HepG2 (cell line): ENCODE measurements around the gene RBPMS2. TPM values are rescaled to one million over a fixed set of nuclear protein-coding genes. Genes with fewer than 3 reads are reported as not detected.

ENCODE experiments used
- BATF2 ChIP-seq: sonication (generic); formaldehyde crosslinking; IDR thresholded peaks from 2 replicates; pipeline ENCODE4 v1.8.0; 2022; ENCODE audit warnings: mild to moderate bottlenecking, missing genetic modification reagents, moderate library complexity
- DPF2 ChIP-seq: sonication (generic); formaldehyde crosslinking; IDR thresholded peaks from 2 replicates; pipeline ENCODE4 v1.4.0; 2020; ENCODE audit warnings: mild to moderate bottlenecking, low read depth, missing genetic modification reagents, borderline replicate concordance
- FOSL2 ChIP-seq: sonication (generic); formaldehyde crosslinking; IDR thresholded peaks from 2 replicates; pipeline ENCODE4 v1.4.0; 2020; ENCODE audit warnings: missing genetic modification reagents
- HNRNPK ChIP-seq: fragments of 200-400 bp; formaldehyde crosslinking; IDR thresholded peaks from 2 replicates; pipeline ENCODE4 v1.6.1; 2018; ENCODE audit warnings: low read length, low read depth, moderate library complexity, mild to moderate bottlenecking; ENCODE audit not compliant: poor library complexity, severe bottlenecking
- MED13 ChIP-seq: sonication (generic); formaldehyde crosslinking; IDR thresholded peaks from 2 replicates; pipeline ENCODE4 v1.5.0; 2020; ENCODE audit warnings: missing genetic modification reagents
- SCMH1 ChIP-seq: sonication (generic); formaldehyde crosslinking; IDR thresholded peaks from 2 replicates; pipeline ENCODE4 v1.9.0; 2021; ENCODE audit warnings: missing genetic modification reagents, mild to moderate bottlenecking, borderline replicate concordance
- SMYD3 ChIP-seq: sonication (generic); formaldehyde crosslinking; IDR thresholded peaks from 2 replicates; pipeline ENCODE4 v1.8.1; 2023; ENCODE audit warnings: mild to moderate bottlenecking, missing genetic modification reagents
- ZFP36 ChIP-seq: fragments of 150-350 bp; IDR thresholded peaks from 2 replicates; pipeline ENCODE4 v1.6.1; 2018; ENCODE audit warnings: borderline replicate concordance, low read length, low read depth; ENCODE audit not compliant: partially characterized antibody
- ZNF280B ChIP-seq: sonication (generic); formaldehyde crosslinking; IDR thresholded peaks from 2 replicates; pipeline ENCODE4 v1.5.0; 2020; ENCODE audit warnings: missing genetic modification reagents, mild to moderate bottlenecking, borderline replicate concordance
- ZNF468 ChIP-seq: sonication (generic); formaldehyde crosslinking; IDR thresholded peaks from 2 replicates; pipeline ENCODE4 v1.8.0; 2022; ENCODE audit warnings: mild to moderate bottlenecking, moderate library complexity, missing genetic modification reagents
- ZNF747 ChIP-seq: sonication (generic); formaldehyde crosslinking; IDR thresholded peaks from 2 replicates; pipeline ENCODE4 v1.8.1; 2023; ENCODE audit warnings: missing genetic modification reagents, mild to moderate bottlenecking, borderline replicate concordance
- ZNF879 ChIP-seq: sonication (generic); formaldehyde crosslinking; IDR thresholded peaks from 2 replicates; pipeline ENCODE4 v1.8.1; 2023; ENCODE audit warnings: missing genetic modification reagents
- polyA plus RNA-seq, 8 experiments: library from polyadenylated mRNA; depleted of rRNA in 3 of 8; stranded (reverse) in 7 of 8; unstranded in 1 of 8; fragments of >200 nt; fragmentation: Illumina TruSeq in 4 of 8; extraction: Trizol in 4 of 8; gene quantifications; 2 replicates each; pipeline versions ENCODE4 v1.2.1 to v1.2.3, GENCODE V29; 2011 to 2016; ENCODE audit warnings: low read depth in 4 of 8, missing spikeins in 1 of 8, mixed read lengths in 1 of 8; ENCODE audit not compliant: insufficient read depth in 1 of 8
- total RNA-seq, 5 experiments: library from RNA; depleted of rRNA; stranded (reverse); fragments of >200 nt; fragmentation: Illumina TruSeq; extraction: Trizol; gene quantifications; 2 replicates each; pipeline ENCODE4 v1.2.3, GENCODE V29; 2016; ENCODE audit warnings: low read depth in 1 of 5
- TF ChIP-seq, protein P1 (sequence below): sonication (generic); formaldehyde crosslinking; IDR thresholded peaks from 2 replicates; pipeline ENCODE4 v1.5.0; 2020; ENCODE audit warnings: mild to moderate bottlenecking, missing genetic modification reagents
- TF ChIP-seq, protein P2 (sequence below): IDR thresholded peaks from 2 replicates; pipeline ENCODE4 v1.6.1; 2012; ENCODE audit warnings: low read depth, low read length, improper control_type of control experiment
- TF ChIP-seq, protein P3 (sequence below): sonication (generic); formaldehyde crosslinking; conservative IDR thresholded peaks from 2 replicates; pipeline ENCODE4 v1.8.0; 2022; ENCODE audit warnings: low read depth, missing genetic modification reagents
- TF ChIP-seq, protein P4 (sequence below): sonication (generic); formaldehyde crosslinking; IDR thresholded peaks from 2 replicates; pipeline ENCODE4 v1.8.1; 2023; ENCODE audit warnings: mild to moderate bottlenecking, inconsistent platforms, moderate library complexity, missing genetic modification reagents, borderline replicate concordance

Gene RBPMS2
- total and polyA plus RNA-seq, 2 of the 13 experiments (the other 11 are each of a cell fraction or from before 2014, with no cell fraction given) = 0.08 TPM; not detected in 1

- TF ChIP-seq, protein P1, sequence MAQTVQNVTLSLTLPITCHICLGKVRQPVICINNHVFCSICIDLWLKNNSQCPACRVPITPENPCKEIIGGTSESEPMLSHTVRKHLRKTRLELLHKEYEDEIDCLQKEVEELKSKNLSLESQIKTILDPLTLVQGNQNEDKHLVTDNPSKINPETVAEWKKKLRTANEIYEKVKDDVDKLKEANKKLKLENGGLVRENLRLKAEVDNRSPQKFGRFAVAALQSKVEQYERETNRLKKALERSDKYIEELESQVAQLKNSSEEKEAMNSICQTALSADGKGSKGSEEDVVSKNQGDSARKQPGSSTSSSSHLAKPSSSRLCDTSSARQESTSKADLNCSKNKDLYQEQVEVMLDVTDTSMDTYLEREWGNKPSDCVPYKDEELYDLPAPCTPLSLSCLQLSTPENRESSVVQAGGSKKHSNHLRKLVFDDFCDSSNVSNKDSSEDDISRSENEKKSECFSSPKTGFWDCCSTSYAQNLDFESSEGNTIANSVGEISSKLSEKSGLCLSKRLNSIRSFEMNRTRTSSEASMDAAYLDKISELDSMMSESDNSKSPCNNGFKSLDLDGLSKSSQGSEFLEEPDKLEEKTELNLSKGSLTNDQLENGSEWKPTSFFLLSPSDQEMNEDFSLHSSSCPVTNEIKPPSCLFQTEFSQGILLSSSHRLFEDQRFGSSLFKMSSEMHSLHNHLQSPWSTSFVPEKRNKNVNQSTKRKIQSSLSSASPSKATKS = no peak
- TF ChIP-seq MED13 (CRISPR knock-in tag) (no peak), ZNF468 (no peak), ZFP36 (no peak), SCMH1 (CRISPR knock-in tag) (no peak), HNRNPK (no peak), SMYD3 (CRISPR knock-in tag) (no peak), ZNF879 (CRISPR knock-in tag) (no peak), BATF2 (CRISPR knock-in tag) (no peak), DPF2 (CRISPR knock-in tag) (no peak), ZNF280B (no peak), ZNF747 (CRISPR knock-in tag) (no peak), FOSL2 (CRISPR knock-in tag) (peak; percentile 86)
- TF ChIP-seq, protein P2, sequence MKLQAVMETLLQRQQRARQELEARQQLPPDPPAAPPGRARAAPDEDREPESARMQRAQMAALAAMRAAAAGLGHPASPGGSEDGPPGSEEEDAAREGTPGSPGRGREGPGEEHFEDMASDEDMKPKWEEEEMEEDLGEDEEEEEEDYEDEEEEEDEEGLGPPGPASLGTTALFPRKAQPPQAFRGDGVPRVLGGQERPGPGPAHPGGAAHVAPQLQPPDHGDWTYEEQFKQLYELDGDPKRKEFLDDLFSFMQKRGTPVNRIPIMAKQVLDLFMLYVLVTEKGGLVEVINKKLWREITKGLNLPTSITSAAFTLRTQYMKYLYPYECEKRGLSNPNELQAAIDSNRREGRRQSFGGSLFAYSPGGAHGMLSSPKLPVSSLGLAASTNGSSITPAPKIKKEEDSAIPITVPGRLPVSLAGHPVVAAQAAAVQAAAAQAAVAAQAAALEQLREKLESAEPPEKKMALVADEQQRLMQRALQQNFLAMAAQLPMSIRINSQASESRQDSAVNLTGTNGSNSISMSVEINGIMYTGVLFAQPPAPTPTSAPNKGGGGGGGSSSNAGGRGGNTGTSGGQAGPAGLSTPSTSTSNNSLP = no peak
- TF ChIP-seq, protein P3, sequence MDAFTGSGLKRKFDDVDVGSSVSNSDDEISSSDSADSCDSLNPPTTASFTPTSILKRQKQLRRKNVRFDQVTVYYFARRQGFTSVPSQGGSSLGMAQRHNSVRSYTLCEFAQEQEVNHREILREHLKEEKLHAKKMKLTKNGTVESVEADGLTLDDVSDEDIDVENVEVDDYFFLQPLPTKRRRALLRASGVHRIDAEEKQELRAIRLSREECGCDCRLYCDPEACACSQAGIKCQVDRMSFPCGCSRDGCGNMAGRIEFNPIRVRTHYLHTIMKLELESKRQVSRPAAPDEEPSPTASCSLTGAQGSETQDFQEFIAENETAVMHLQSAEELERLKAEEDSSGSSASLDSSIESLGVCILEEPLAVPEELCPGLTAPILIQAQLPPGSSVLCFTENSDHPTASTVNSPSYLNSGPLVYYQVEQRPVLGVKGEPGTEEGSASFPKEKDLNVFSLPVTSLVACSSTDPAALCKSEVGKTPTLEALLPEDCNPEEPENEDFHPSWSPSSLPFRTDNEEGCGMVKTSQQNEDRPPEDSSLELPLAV (CRISPR knock-in tag) = no peak
- TF ChIP-seq, protein P4, sequence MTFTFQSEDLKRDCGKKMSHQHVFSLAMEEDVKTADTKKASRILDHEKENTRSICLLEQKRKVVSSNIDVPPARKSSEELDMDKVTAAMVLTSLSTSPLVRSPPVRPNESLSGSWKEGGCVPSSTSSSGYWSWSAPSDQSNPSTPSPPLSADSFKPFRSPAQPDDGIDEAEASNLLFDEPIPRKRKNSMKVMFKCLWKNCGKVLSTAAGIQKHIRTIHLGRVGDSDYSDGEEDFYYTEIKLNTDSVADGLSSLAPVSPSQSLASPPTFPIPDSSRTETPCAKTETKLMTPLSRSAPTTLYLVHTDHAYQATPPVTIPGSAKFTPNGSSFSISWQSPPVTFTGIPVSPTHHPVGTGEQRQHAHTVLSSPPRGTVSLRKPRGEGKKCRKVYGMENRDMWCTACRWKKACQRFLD (CRISPR knock-in tag) = no peak
Observed at GRCh38 chr15:64732156-64732860, 43.1 kb downstream of the RBPMS2 start (continued).
